ENCODE measurements around the gene RAB34.
A peak's percentile ranks its signal among the peaks of the same experiment; 100 is the strongest.

DNA sequence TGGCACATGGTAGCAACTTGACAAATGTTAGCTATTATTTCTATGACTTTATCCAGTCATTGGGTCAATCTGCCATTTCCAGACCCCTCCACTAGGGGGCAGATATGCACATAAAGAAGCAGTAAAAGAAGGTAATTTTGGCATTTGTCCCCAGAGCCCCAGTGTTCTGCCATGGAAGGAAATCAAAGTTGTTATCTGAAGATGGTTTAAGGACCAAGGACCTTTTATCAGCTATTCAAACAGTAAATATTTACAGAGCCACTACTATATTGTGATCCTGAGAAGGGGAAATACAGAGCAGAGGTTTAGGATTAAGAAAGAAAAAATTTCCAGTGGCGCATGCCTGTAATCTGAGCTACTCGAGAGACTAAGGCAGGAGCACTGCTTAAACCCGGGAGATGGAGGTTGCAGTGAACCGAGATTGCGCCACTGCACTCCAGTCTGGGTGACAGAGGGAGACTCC is 46.2 kb upstream of the RAB34 start:
- TF ChIP-seq, protein P1, sequence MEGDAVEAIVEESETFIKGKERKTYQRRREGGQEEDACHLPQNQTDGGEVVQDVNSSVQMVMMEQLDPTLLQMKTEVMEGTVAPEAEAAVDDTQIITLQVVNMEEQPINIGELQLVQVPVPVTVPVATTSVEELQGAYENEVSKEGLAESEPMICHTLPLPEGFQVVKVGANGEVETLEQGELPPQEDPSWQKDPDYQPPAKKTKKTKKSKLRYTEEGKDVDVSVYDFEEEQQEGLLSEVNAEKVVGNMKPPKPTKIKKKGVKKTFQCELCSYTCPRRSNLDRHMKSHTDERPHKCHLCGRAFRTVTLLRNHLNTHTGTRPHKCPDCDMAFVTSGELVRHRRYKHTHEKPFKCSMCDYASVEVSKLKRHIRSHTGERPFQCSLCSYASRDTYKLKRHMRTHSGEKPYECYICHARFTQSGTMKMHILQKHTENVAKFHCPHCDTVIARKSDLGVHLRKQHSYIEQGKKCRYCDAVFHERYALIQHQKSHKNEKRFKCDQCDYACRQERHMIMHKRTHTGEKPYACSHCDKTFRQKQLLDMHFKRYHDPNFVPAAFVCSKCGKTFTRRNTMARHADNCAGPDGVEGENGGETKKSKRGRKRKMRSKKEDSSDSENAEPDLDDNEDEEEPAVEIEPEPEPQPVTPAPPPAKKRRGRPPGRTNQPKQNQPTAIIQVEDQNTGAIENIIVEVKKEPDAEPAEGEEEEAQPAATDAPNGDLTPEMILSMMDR (IDR thresholded peaks at IDR 0.05; ENCODE audit: insufficient read depth, low read depth, low read length) = peak; percentile 99
- TF ChIP-seq EZH2 (IDR thresholded peaks at IDR 0.05; ENCODE audit: insufficient read depth, low read length) = no peak
